Cardiac fibroblast (primary cell): Measurements from ENCODE around the gene EYS.

Experiments used
- DNase-seq, 2 donors: peaks; one replicate each; pipeline versions ENCODE4 v3.0.0 to v3.0.0-alpha.2; 2010; ENCODE audit warnings: low read depth in 2 of 2
- H3K4me3 ChIP-seq, 2 donors: replicated peaks in 1 of 2; 1 replicate in 1 of 2; 2 replicates in 1 of 2; pipeline ENCODE4 v1.5.1; 2011; ENCODE audit warnings: low read depth in 2 of 2, low read length in 2 of 2, mild to moderate bottlenecking in 2 of 2, moderate library complexity in 1 of 2
- CTCF ChIP-seq: IDR thresholded peaks from one replicate; pipeline ENCODE4 v1.5.1; 2011; ENCODE audit warnings: low read depth, mild to moderate bottlenecking, low read length, inconsistent platforms

The EYS gene

GRCh38 chr6:63926950-63927927, 1779.8 kb downstream of the EYS start:
- DNase-seq: no peak
- no peak for TF ChIP-seq CTCF
- H3K4me3 ChIP-seq: no peak overlapping the region

- TF ChIP-seq CTCF: no peak
- no peak for DNase-seq
- H3K4me3 ChIP-seq: no peak overlapping the region
These were observed 1780.7 kb downstream of the EYS start for GRCh38 chr6:63926258-63926780.

GRCh38 chr6:63923139-63923739, 1783.8 kb downstream of the EYS start:
- TF ChIP-seq CTCF: peak; percentile 52
- DNase-seq: peak; percentile 59 to 62
- no peak overlapping the region for H3K4me3 ChIP-seq

GRCh38 chr6:63919556-63920110, 1787.4 kb downstream of the EYS start:
- no peak overlapping the region for H3K4me3 ChIP-seq
- no peak for DNase-seq
- TF ChIP-seq CTCF: no peak

GRCh38 chr6:63912887-63913286, 1794.1 kb downstream of the EYS start:
- no peak for DNase-seq
- H3K4me3 ChIP-seq: no peak overlapping the region
- TF ChIP-seq CTCF: no peak

- peak in 1 of 2 donors; percentile 52 for DNase-seq
- TF ChIP-seq CTCF: no peak
- H3K4me3 ChIP-seq: no peak overlapping the region
These were observed 1796.0 kb downstream of the EYS start for GRCh38 chr6:63910863-63911551.
